PFSK-1 (cell line): ENCODE data around the gene TBC1D22A.

Source experiments
- FOXP2 ChIP-seq: optimal IDR thresholded peaks from 2 replicates; pipeline ENCODE3; 2011; ENCODE audit warnings: borderline replicate concordance, control low read depth, inconsistent platforms; ENCODE audit not compliant: insufficient read depth; ENCODE audit errors: extremely low read length, extremely low read depth
- POLR2AphosphoS5 ChIP-seq: IDR thresholded peaks from 2 replicates; pipeline ENCODE4 v1.6.1; 2012; ENCODE audit warnings: low read depth, mild to moderate bottlenecking, control low read depth, low read length, moderate library complexity
- SIN3A ChIP-seq: IDR thresholded peaks from 2 replicates; pipeline ENCODE4 v1.6.1; 2012; ENCODE audit warnings: mild to moderate bottlenecking, low read length, moderate library complexity, borderline replicate concordance; ENCODE audit not compliant: insufficient read depth
- TAF1 ChIP-seq: IDR thresholded peaks from 2 replicates; pipeline ENCODE4 v1.6.1; 2012; ENCODE audit warnings: low read length, control low read depth, borderline replicate concordance; ENCODE audit not compliant: insufficient read depth
- TF ChIP-seq, protein P1 (sequence below), 2 experiments: IDR thresholded peaks; 2 replicates each; pipeline versions ENCODE4 v1.6.1 to v1.8.0; 2011 to 2012; ENCODE audit warnings: low read depth in 2 of 2, low read length in 2 of 2, control low read depth in 1 of 2, inconsistent platforms in 1 of 2, mild to moderate bottlenecking in 1 of 2, moderate library complexity in 1 of 2; ENCODE audit not compliant: insufficient read depth in 1 of 2

TBC1D22A gene

DNA sequence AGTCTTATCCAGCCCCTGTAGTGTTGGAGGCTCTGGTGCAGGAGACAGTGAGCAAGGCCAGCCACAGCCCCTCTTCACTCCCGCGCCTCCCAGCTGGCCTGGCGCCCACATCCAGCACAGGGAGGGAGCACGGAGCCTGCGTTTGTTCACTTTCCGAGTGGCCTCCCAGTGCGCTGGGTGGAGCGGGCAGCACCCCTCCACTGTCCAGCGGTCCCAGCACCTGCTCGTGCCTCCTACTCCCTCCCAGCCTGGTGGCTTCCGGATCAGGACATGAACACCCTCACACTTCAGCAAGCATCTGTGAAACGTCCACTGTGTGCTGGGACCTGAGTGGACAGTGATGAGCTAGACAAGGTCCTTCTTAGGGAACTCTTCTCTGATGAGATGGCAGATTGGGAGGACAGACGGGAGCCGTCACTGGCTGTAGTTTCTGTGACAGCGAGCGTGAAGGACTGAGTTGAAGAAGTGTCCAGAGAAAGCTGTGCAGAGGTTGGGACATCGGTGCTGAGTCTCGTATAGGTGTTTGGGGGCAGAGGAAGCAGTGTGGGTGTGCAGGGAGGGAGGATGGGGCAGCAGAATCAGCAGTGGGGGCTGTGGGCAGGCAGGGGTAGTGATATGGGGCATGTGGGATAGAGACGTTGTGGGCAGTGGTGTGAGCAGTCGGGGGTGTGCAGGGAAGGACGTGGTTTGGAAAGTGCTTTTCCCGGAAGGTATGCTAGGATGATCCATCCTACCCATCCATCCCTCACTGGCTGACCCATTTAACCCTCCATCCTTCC, 256.8 kb downstream of the TBC1D22A start:
- TF ChIP-seq TAF1 (no peak), SIN3A (no peak), POLR2AphosphoS5 (no peak), FOXP2 (no peak)
- TF ChIP-seq, protein P1, sequence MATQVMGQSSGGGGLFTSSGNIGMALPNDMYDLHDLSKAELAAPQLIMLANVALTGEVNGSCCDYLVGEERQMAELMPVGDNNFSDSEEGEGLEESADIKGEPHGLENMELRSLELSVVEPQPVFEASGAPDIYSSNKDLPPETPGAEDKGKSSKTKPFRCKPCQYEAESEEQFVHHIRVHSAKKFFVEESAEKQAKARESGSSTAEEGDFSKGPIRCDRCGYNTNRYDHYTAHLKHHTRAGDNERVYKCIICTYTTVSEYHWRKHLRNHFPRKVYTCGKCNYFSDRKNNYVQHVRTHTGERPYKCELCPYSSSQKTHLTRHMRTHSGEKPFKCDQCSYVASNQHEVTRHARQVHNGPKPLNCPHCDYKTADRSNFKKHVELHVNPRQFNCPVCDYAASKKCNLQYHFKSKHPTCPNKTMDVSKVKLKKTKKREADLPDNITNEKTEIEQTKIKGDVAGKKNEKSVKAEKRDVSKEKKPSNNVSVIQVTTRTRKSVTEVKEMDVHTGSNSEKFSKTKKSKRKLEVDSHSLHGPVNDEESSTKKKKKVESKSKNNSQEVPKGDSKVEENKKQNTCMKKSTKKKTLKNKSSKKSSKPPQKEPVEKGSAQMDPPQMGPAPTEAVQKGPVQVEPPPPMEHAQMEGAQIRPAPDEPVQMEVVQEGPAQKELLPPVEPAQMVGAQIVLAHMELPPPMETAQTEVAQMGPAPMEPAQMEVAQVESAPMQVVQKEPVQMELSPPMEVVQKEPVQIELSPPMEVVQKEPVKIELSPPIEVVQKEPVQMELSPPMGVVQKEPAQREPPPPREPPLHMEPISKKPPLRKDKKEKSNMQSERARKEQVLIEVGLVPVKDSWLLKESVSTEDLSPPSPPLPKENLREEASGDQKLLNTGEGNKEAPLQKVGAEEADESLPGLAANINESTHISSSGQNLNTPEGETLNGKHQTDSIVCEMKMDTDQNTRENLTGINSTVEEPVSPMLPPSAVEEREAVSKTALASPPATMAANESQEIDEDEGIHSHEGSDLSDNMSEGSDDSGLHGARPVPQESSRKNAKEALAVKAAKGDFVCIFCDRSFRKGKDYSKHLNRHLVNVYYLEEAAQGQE (IDR thresholded peaks at IDR 0.05; ENCODE audit: insufficient read depth in 1 of 2, low read depth in 2 of 2, low read length in 2 of 2): no peak

DNA sequence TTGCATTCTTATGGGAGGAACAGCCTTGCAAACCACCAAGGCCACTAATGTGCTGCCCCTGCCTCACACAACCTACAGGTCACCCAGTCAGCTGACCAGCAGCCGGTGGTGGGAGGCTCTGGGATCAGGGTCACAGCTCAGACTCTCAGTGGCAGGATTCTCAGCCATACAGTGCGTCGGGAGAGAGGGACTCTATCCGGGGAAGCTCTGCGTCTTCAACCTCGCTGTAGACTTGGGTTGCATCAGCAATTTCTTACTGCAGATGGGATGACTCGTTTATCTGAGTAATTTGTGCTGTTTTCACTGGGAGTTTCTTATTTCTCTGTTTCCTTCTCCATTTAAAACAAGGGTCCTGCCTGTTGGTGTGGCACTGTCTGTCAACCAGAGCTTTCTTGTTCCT, 257.7 kb downstream of the TBC1D22A start:
- TF ChIP-seq SIN3A (no peak), POLR2AphosphoS5 (no peak), TAF1 (no peak), FOXP2 (no peak)
- TF ChIP-seq, protein P1 (IDR thresholded peaks at IDR 0.05; ENCODE audit: insufficient read depth in 1 of 2, low read depth in 2 of 2, low read length in 2 of 2): no peak

DNA sequence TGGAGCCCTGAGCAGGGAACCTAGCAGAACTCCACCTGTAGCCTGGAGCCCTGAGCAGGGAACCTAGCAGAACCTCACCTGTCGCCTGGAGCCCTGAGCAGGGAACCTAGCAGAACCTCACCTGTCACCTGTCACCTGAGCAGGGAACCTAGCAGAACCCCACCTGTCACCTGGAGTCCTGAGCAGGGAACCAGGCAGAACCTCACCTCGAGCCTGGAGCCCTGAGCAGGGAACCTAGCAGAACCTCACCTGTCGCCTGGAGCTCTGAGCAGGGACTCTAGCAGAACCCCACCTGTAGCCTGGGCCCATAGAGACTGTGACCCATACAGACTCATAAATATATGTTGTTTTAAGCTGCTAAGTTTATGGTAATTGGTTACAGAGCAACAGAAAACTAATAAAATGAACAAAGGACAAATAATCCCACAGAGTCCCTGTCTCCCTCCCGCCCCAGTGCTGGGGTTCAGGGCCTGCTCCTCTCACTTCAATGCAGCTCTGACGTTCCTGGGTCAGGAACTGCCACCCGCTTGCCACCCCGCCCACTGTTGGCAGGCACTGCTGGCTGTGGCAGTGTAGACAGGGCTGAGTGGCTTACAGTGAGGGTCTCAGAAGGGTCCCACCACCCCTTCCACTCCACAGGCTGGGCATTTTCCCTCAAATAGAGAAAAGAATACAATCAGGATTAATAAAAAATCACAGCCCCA, 259.1 kb downstream of the TBC1D22A start:
- TF ChIP-seq, protein P1 (IDR thresholded peaks at IDR 0.05; ENCODE audit: insufficient read depth in 1 of 2, low read depth in 2 of 2, low read length in 2 of 2): no peak
- TF ChIP-seq FOXP2 (no peak), SIN3A (no peak), TAF1 (no peak), POLR2AphosphoS5 (no peak)

DNA sequence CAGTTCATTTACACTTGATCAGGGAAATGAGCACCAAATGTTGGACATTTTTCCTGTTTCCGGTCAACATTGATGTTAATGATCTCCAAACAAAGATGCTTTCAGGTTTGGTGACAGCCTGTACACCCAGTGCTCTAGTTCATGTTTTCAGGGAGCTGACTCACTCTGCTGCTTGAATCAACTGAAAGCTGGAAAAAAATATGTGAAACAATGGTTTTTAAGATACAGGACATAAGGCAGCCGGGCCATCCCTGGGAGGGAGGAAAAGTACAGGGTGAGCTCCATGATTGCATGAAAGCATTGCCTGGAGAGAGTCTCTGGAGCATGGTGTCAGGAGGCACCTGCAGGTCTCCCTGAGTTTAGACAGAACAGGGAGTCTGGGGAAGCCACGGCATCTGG, 259.6 kb downstream of the TBC1D22A start:
- no peak for TF ChIP-seq FOXP2
- TF ChIP-seq, protein P1 (IDR thresholded peaks at IDR 0.05; ENCODE audit: insufficient read depth in 1 of 2, low read depth in 2 of 2, low read length in 2 of 2): no peak
